CD4-positive, alpha-beta T cell treated with Interferon alpha-2 for 1 hour (primary cell): Measurements from ENCODE around the gene HOXA7.

Experiments
- DNase-seq, 2 donors: peaks; one replicate each; pipeline ENCODE4 v3.0.0-alpha.2; 2020 to 2022

Gene HOXA7

GRCh38 chr7:27130540-27131389, 25.7 kb downstream of the HOXA7 start, which contains the start of gene HOXA4:
Gene HOXA4, minus strand, starts transcription at chr7:27130757. Its CDS starts 24 bp downstream, at chr7:27130733.
- DNase-seq: peak; percentile 80 to 84

DNA sequence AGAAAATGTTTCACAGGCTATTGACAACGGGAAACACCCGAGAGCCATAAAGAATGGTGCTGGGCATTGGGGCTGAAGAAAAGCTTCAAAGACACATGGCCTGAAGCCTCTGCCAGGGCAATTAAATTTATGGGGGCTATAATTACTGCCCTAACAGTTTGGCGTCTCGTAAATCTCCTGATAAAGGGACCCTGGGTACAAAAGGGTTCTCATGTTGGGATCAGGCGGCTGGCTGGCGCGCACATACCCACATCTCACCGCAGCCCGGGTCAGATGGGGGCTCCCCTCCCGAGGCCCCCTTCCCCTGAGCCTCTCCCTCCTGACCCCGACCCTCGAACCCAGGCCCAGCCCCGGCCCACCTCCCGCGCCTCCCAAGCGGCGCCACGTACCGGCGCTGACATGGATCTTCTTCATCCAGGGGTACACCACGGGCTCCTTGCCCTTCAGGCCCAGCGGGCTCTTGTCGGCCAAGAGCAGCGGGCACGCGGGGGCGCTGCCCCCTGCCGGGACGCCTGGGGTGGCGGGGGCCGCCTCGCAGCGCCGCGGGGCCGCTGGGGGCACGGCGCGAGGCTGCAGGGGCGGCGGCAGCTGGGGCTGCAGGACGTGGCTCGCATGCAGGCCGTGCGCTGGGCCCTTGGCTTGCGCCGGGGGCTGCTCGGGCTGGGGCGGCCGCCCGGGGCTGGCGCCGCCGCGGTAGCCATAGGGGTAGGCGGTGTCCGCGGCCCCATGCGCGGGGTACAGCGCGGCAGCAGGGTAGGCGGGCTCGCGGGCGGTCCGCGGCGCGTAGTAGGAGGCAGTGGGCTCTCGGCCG, 26.5 kb downstream of the HOXA7 start:
- no peak for DNase-seq

DNA sequence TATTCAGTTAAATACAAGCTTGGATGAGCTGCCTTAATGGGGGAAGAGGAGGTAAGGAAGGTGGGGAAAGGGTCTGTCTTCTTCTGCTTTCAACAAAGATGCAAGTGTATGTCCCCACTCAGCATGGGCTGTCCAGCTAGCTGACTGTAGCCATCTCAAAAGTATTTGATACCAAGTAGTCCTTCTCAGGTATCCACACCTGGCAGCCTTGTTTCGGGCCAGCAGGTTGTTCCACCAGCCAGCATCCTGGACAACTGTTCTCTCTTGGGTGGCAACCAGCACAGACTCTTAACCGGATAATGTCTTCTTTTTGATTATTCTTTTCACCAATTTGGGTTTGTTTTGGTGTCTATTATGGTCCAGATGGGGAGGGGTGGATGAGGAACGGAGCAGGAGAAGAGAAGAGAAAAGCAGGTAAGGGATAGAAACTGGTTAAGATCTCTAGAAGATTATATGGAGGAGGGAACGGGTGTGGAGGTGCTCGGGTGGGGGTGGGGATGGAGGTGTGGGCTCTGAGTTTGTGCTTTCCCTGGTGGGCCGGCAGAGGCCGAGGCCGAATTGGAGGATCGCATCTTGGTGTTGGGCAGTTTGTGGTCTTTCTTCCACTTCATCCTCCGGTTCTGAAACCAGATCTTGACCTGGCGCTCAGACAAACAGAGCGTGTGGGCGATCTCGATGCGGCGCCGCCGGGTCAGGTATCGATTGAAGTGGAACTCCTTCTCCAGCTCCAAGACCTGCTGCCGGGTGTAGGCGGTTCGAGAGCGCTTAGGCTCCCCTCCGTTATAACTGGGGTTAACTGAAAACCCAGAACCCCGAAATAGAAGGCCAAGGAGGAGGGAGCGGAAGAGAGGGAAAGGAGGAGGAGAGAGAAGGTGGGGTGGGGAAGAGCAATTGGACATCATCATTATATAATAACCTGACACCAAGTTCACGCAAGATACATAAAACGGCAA, 27.4 kb downstream of the HOXA7 start:
- DNase-seq: no peak

GRCh38 chr7:27128034-27128433, 28.4 kb downstream of the HOXA7 start:
- DNase-seq: no peak

DNA sequence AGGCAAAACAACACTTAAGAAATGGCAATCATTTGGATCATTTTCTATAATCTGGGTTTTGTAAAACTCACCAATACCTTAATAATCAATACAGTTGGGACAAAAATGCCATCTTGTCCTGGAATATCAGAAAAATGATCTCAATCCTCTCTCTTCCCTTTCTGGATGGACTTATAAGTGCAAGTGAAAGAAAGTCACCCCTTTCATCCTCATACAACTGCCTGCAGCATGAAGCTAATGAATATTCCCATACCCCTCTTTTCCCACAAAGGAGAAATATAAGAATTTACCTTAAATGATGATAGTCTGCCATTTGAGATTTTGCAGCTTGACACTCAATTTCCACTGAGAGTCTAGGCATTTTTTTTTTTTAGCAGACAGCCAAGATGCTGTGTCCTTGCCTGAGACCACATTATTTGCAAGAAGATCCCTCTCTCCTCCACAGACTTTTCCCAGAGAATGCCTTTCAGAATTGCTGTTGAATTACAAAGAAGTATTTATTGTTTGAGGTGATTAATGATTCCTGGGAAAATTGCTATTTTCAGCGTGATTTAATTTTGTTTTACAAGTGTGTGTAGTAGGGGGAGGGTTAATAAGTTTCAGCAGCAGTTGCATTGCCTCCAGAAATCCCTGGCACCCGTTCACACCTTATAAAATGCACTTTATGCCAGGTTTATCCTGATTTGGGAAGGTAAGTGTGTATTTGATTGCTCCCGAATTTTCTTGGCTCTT, 29.7 kb downstream of the HOXA7 start:
- DNase-seq: no peak

GRCh38 chr7:27125986-27126394, 30.5 kb downstream of the HOXA7 start:
- DNase-seq: no peak

GRCh38 chr7:27124902-27125689, 31.4 kb downstream of the HOXA7 start:
- no peak for DNase-seq

- DNase-seq: no peak
Measured at GRCh38 chr7:27124096-27124901, 32.2 kb downstream of the HOXA7 start.

DNA sequence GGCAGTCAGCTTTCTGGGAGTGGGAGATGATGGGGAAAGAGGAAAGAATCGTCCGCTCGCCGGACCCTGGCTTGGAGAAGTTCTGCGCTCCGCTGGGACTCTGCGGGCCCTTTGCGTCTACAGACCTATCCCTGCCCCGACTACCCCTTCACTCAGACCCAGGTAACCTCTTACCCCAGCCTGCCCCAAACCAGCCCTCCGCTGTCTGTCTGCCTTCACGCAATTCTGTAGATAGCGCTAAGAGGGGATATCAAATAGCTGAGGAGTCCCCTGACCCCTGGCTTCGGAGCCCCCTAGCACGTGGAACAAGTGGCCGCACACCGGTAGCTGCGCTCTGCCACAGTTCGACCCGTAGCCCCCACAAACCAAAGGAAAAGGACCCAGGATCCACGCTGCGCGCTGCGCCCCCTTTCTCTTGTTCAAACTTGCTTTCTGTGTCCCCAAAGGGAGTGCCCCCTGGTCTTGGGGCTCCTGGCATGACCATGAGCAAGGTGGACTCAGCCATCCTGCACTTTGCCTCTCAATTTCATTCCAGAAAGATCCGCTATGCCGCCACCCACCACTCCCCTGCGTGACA, 32.9 kb downstream of the HOXA7 start:
- no peak for DNase-seq

- no peak for DNase-seq
Measured at GRCh38 chr7:27123007-27123476, 33.4 kb downstream of the HOXA7 start.

GRCh38 chr7:27122077-27122910, 34.2 kb downstream of the HOXA7 start:
- DNase-seq: no peak

DNA sequence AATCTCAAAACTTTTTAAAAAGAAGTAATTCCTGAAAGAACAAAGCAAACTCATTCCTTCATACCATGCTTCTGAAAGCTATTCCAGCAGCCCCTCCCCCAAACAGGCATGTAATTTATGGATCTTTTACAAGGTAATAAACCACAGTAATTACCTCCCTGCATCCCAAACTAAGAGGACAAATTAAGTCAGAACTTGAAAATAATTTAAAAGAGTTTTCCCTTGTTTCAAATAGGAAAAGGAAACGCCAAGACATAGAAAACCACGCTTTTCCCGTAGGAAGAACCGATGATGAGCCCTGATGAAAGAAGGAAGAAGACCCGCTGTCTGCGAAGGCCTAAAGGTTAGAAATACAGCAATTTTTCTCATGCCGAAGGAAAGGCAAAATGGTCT, 34.8 kb downstream of the HOXA7 start:
- DNase-seq: no peak

GRCh38 chr7:27119412-27119911, 37.0 kb downstream of the HOXA7 start:
- DNase-seq: no peak

- no peak for DNase-seq
Measured at GRCh38 chr7:27118580-27118979, 37.9 kb downstream of the HOXA7 start.

- DNase-seq: no peak
Measured at GRCh38 chr7:27117887-27118491, 38.5 kb downstream of the HOXA7 start.

GRCh38 chr7:27116962-27117886, 39.3 kb downstream of the HOXA7 start:
- DNase-seq: no peak
